Peyer's patch (tissue), 4 donors: ENCODE results near the gene COL27A1. TPM values are rescaled to one million over a fixed set of nuclear protein-coding genes. Genes with fewer than 3 reads are reported as not detected.

Experiments
- DNase-seq, 3 donors: peaks; one replicate each; pipeline ENCODE4 v3.0.0-alpha.2; 2017 to 2019
- H3K27ac ChIP-seq, 4 donors: fragments of 200-600 bp; sonication (generic); one replicate each; pipeline ENCODE4 v1.5.1; 2016 to 2019
- H3K27me3 ChIP-seq, 2 donors: fragments of 200-600 bp; sonication (generic); one replicate each; pipeline ENCODE4 v1.5.1; 2019
- H3K36me3 ChIP-seq, 3 donors: fragments of 200-600 bp; sonication (generic); one replicate each; pipeline ENCODE4 v1.5.1; 2016 to 2019
- H3K4me1 ChIP-seq, 4 donors: fragments of 200-600 bp; sonication (generic); one replicate each; pipeline ENCODE4 v1.5.1; 2016 to 2019
- H3K4me3 ChIP-seq, 4 donors: fragments of 200-600 bp; sonication (generic); 1 replicate in 3 of 4; 2 replicates in 1 of 4; pipeline ENCODE4 v1.5.1; 2016 to 2019; ENCODE audit warnings: mild to moderate bottlenecking in 1 of 4
- H3K9me3 ChIP-seq, 4 donors: fragments of 200-600 bp; sonication (generic); one replicate each; pipeline ENCODE4 v1.5.1; 2016 to 2019; ENCODE audit warnings: mild to moderate bottlenecking in 1 of 4
- POLR2A ChIP-seq, 2 donors: fragments of 450-650 bp; IDR thresholded peaks; one replicate each; pipeline ENCODE4 v1.5.1; 2017; ENCODE audit warnings: antibody characterized with exemption in 2 of 2, mild to moderate bottlenecking in 2 of 2, moderate library complexity in 2 of 2
- small RNA-seq, 2 donors: library from RNA; depleted of rRNA; stranded (forward); fragments of <200 nt; gene quantifications; one replicate each; pipeline ENCODE3, GENCODE V24; 2016
- total RNA-seq, 4 donors: library from RNA; depleted of rRNA; stranded (reverse); fragments of >200 nt; gene quantifications; one replicate each; pipeline ENCODE4 v1.1.0, GENCODE V29; 2016

COL27A1 gene
- total RNA-seq, 4 donors from 2014 or later, result 5.8 to 23.1 (median 7.2) TPM

DNA sequence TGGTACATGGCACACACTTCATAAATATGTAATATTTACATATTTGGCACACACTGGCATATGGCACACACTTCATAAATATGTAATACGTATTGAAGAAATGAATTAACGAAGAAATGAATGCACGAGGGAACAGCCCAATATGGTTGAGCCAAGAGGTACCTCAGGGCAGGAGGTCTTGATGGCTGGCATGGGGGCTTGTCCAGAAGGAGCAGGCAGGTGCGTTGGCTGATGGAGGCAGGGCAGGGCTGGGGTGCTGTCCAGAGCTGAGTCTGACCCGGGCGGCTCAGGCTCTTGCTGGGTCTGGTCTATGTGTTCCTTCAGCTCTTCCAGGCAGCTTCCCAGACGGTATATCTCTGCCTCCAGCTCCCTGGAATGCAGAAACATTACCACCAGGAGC, 206.2 kb downstream of the COL27A1 start:
- Histone ChIP-seq H3K27me3 (no peaks in the 10 kb centered on the region), H3K9me3 (no peaks in the 10 kb centered on the region), H3K4me3 (no peak overlapping the region), H3K36me3 (peaks cover 0 to 85% (median 3%) of the 10 kb centered on the region in 3 donors), H3K4me1 (peaks cover 0 to 33% (median 14%) of the 10 kb centered on the region in 4 donors), H3K27ac (peak overlapping the region in 2 of 4 donors; percentile 1 to 38)
- no peak for DNase-seq
- TF ChIP-seq POLR2A (IDR thresholded peaks at IDR 0.05), result no peak

Small RNA genes lying within 50 kb of the gene (small RNA-seq; reads per million reads assigned to genes)
- 0.76 to 4.5 reads per million in 2 donors for gene MIR455

Other genes starting within 250 kb of the COL27A1 start
- 1 to 10 TPM in 1 of 4 donors, not detected in 3; 4.4 TPM for gene AMBP, start 77.2 kb upstream of the COL27A1 start, total RNA-seq
- gene KIF12, start 56.2 kb upstream of the COL27A1 start, total RNA-seq, result 10 to 100 TPM; 23.6 to 85.3 (median 41.3) TPM
- not detected for gene ORM1, start 167.6 kb downstream of the COL27A1 start, total RNA-seq
- not detected for gene ORM2, start 174.3 kb downstream of the COL27A1 start, total RNA-seq
- gene AKNA, start 232.4 kb downstream of the COL27A1 start, total RNA-seq, result 100 to 1,000 TPM in 1 of 4 donors, 10 to 100 TPM in 3; 41.7 to 174 (median 75.0) TPM